PC-9 (cell line): Measurements from ENCODE around the gene CNPY2.

Experiments
- CTCF ChIP-seq: fragments of 200-600 bp; sonication (generic); conservative IDR thresholded peaks from 2 replicates; pipeline ENCODE4 v1.6.1; 2017; ENCODE audit warnings: mixed run types, antibody characterized with exemption, mild to moderate bottlenecking, moderate library complexity
- EZH2 ChIP-seq: fragments of 200-600 bp; sonication (generic); IDR thresholded peaks from 2 replicates; pipeline ENCODE4 v1.8.0; 2017; ENCODE audit warnings: antibody characterized with exemption, low read depth

- TF ChIP-seq CTCF (no peak), EZH2 (no peak)
Observed at GRCh38 chr12:56346675-56347074, 30.9 kb upstream of the CNPY2 start.
